Stimulated activated naive CD4-positive, alpha-beta T cell treated with Interleukin-2 at 50 U/mL for 16 hours (primary cell): ENCODE results near the gene KREMEN1.

Experiments
- DNase-seq: peaks from one replicate; lab custom pipeline; 2025; lab: John Stamatoyannopoulos, UW

KREMEN1 gene

GRCh38 chr22:29190051-29190450 lies 117.2 kb downstream of the KREMEN1 start:
- DNase-seq = no peak

- no peak for DNase-seq
Measured at GRCh38 chr22:29190918-29191317, 118.1 kb downstream of the KREMEN1 start.

GRCh38 chr22:29193021-29193420 lies 120.2 kb downstream of the KREMEN1 start:
- no peak for DNase-seq

GRCh38 chr22:29194184-29194583 lies 121.3 kb downstream of the KREMEN1 start:
- no peak for DNase-seq

GRCh38 chr22:29195118-29195963 lies 122.5 kb downstream of the KREMEN1 start:
- no peak for DNase-seq

- DNase-seq = no peak
Measured at GRCh38 chr22:29195964-29196666, 123.3 kb downstream of the KREMEN1 start.

- no peak for DNase-seq
Measured at GRCh38 chr22:29197096-29197495, 124.3 kb downstream of the KREMEN1 start.

GRCh38 chr22:29198240-29198639 lies 125.4 kb downstream of the KREMEN1 start:
- no peak for DNase-seq

GRCh38 chr22:29199702-29200400 lies 127.0 kb downstream of the KREMEN1 start:
- DNase-seq = no peak

- no peak for DNase-seq
Measured at GRCh38 chr22:29200901-29201300, 128.1 kb downstream of the KREMEN1 start.

GRCh38 chr22:29201782-29202181 lies 128.9 kb downstream of the KREMEN1 start:
- no peak for DNase-seq

- peak; percentile 53 for DNase-seq
Measured at GRCh38 chr22:29202212-29203192, 129.7 kb downstream of the KREMEN1 start.

GRCh38 chr22:29203488-29204454 lies 130.9 kb downstream of the KREMEN1 start:
- DNase-seq = no peak

- no peak for DNase-seq
Measured at GRCh38 chr22:29204455-29205183, 131.8 kb downstream of the KREMEN1 start.

- no peak for DNase-seq
Measured at GRCh38 chr22:29205252-29205593, 132.4 kb downstream of the KREMEN1 start.

- no peak for DNase-seq
Measured at GRCh38 chr22:29205594-29206371, 132.9 kb downstream of the KREMEN1 start, which contains the start of gene EMID1. Gene EMID1 (plus strand): TSS chr22:29205896. CDS start chr22:29206039, 143 bp downstream.

- DNase-seq = no peak
Measured at GRCh38 chr22:29206372-29207242, 133.8 kb downstream of the KREMEN1 start.

- DNase-seq = no peak
Measured at GRCh38 chr22:29207243-29207550, 134.4 kb downstream of the KREMEN1 start.
